ENCODE measurements around the gene FIG4.

GRCh38 chr6:109788687-109789086, 97.6 kb downstream of the FIG4 start:
- no peak for TF ChIP-seq TAF1 (IDR thresholded peaks at IDR 0.05; ENCODE audit: borderline replicate concordance, low read depth, low read length)
- no peak for TF ChIP-seq POLR2A (IDR thresholded peaks at IDR 0.05; ENCODE audit: low read depth, low read length)
- no peak for TF ChIP-seq POLR2AphosphoS5 (IDR thresholded peaks at IDR 0.05; ENCODE audit: low read depth, low read length)

All from GM12892 (cell line).